22Rv1 (cell line): ENCODE data around the gene HS3ST3A1.
"Not testable (repeated sequence)": the region's sequence is repeated elsewhere in the genome, so short reads cannot be mapped to it uniquely, and the experiment has no call there.

Experiments
- H3K27ac ChIP-seq: fragments of 450-650 bp; 2 replicates; pipeline ENCODE4 v1.5.1; 2017
- ZFX ChIP-seq: fragments of 450-650 bp; IDR thresholded peaks from 2 replicates; pipeline ENCODE4 v1.6.1; 2017; ENCODE audit warnings: antibody characterized with exemption, borderline replicate concordance
- TF ChIP-seq, protein P1 (sequence below): fragments of 450-650 bp; IDR thresholded peaks from 2 replicates; pipeline ENCODE4 v1.5.1; 2017; ENCODE audit warnings: mild to moderate bottlenecking

HS3ST3A1 gene

GRCh38 chr17:13503526-13503925 is 98.2 kb downstream of the HS3ST3A1 start:
- TF ChIP-seq, protein P1, sequence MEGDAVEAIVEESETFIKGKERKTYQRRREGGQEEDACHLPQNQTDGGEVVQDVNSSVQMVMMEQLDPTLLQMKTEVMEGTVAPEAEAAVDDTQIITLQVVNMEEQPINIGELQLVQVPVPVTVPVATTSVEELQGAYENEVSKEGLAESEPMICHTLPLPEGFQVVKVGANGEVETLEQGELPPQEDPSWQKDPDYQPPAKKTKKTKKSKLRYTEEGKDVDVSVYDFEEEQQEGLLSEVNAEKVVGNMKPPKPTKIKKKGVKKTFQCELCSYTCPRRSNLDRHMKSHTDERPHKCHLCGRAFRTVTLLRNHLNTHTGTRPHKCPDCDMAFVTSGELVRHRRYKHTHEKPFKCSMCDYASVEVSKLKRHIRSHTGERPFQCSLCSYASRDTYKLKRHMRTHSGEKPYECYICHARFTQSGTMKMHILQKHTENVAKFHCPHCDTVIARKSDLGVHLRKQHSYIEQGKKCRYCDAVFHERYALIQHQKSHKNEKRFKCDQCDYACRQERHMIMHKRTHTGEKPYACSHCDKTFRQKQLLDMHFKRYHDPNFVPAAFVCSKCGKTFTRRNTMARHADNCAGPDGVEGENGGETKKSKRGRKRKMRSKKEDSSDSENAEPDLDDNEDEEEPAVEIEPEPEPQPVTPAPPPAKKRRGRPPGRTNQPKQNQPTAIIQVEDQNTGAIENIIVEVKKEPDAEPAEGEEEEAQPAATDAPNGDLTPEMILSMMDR, result no peak
- no peak for TF ChIP-seq ZFX

GRCh38 chr17:13502263-13502662 is 99.5 kb downstream of the HS3ST3A1 start:
- TF ChIP-seq ZFX, result no peak
- TF ChIP-seq, protein P1, result no peak
- no peak overlapping the region for H3K27ac ChIP-seq

More at GRCh38 chr17:13503526-13503925, 98.2 kb downstream of the HS3ST3A1 start:
- no peak overlapping the region for H3K27ac ChIP-seq

DNA sequence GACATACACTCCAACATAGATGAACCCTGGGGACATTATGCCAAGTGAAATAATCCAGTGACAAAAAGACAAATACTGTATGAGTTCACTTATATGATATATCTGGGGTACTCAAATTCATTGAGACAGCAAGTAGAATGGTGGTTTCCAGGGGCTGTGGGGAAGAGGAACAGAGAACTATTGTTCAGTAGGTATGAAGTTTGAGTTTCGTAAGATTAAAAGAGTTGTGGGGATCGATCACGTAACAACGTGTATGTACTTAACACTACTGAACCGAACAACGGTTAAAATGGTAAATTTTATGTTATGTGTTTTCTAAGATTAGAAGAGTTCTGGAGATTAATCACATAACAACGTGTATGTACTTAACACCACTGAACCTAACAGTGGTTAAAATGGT is 100.8 kb downstream of the HS3ST3A1 start:
- no peak overlapping the region for H3K27ac ChIP-seq
- TF ChIP-seq ZFX, result no peak
- TF ChIP-seq, protein P1, result no peak

- TF ChIP-seq, protein P1, result no peak
- no peak for TF ChIP-seq ZFX
- no peak overlapping the region for H3K27ac ChIP-seq
These were observed 103.5 kb downstream of the HS3ST3A1 start for GRCh38 chr17:13498184-13498583.

DNA sequence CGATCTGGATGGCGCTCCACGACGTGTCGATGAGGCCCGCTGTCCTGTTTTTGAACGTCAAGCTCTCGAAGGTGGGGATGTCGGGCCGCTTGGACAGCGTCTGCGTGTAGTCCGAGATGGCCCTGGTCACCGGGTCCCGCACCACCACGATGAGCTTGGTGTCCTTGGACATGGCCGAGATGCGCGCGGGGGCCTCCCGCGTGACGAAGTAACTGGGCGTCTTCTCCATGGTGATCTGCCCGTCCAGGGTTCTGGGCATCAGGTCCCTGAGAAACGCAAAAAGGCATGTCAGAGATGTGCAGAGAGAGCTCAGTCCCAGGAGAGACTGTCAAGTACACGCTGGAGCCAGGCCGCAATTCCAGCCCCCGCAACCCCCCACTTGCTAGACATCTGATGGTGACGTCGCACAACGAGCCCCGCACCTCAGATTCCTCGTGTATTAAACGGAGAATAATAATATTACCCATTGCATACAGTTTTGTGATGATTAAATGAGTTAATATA is 105.1 kb downstream of the HS3ST3A1 start:
- H3K27ac ChIP-seq, result not testable (repeated sequence)

- TF ChIP-seq ZFX, result no peak
- TF ChIP-seq, protein P1, result no peak
- no peak overlapping the region for H3K27ac ChIP-seq
These were observed 106.3 kb downstream of the HS3ST3A1 start for GRCh38 chr17:13495423-13495822.

DNA sequence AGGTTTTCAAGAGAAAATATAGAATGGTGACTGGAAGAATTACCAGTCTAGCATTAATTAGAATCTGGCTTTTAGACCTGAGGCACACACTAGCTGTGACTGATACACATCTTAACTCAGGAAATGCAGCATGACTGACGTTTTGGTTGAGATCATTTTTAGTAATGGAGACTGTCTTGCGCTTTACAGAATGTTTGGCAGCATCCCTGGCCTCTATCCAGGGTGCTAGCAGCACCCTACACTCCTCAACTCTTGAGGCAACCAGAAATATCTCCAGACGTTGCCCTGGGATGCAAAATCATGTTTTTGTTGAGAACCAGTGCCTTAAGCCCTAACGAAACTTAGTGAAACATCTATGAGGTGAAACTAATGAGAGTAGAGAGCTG is 109.0 kb downstream of the HS3ST3A1 start:
- no peak overlapping the region for H3K27ac ChIP-seq
- TF ChIP-seq, protein P1, result no peak
- no peak for TF ChIP-seq ZFX

DNA sequence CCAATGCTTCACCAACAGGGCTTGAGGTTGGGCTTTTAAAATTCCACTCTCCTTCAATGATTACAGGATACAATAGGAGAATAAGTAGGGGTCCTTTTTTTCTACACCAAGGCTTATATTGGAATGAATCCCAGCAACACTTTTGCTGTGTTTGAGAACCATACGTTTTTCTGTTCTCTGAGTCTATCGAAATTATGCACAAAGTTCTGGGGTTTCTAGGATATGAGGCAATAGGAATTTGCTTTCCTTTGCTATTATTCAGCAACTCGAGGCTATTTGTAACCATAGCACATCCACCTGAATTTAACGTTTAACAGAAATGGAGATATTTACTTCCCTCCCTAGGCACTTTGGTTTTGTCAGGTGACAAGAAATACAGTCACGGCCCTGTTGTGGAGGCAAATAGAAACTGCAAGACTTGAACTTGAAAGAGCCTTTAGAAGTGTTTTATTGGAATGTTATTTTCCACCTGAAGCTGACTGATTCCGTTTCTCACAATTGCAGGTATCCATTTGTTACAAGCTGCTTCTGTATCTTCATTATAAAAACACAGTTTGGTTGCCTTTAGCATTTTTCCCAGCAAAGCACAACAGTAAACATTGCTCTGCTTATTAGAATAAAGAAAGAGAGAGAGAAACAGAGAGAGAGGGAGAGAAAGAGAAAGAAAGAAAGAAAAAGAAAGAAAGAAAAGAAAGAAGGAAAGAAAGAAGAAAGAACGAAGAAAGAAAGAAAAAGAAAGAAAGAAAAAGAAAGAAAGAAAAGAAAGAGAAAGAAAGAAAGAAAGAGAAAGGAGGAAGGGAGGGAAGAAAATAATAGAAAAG is 109.6 kb downstream of the HS3ST3A1 start:
- no peak overlapping the region for H3K27ac ChIP-seq
- TF ChIP-seq, protein P1, result no peak
- TF ChIP-seq ZFX, result no peak
